H54 (cell line): ENCODE results near the gene PIK3R1.
A peak's percentile ranks its signal among the peaks of the same experiment; 100 is the strongest.

Source experiments
- DNase-seq: peaks from one replicate; pipeline ENCODE4 v3.0.0; 2011; ENCODE audit warnings: low spot score, mixed read lengths; ENCODE audit not compliant: insufficient read length
- FAIRE-seq: peaks from 3 replicates; lab custom pipeline; 2011; peaks lifted over from hg19 to GRCh38; lab: Jason Lieb, UNC
- POLR2A ChIP-seq: IDR thresholded peaks from 2 replicates; pipeline ENCODE4 v1.6.1; 2011; ENCODE audit warnings: low read depth, mild to moderate bottlenecking, low read length

PIK3R1 gene

DNA sequence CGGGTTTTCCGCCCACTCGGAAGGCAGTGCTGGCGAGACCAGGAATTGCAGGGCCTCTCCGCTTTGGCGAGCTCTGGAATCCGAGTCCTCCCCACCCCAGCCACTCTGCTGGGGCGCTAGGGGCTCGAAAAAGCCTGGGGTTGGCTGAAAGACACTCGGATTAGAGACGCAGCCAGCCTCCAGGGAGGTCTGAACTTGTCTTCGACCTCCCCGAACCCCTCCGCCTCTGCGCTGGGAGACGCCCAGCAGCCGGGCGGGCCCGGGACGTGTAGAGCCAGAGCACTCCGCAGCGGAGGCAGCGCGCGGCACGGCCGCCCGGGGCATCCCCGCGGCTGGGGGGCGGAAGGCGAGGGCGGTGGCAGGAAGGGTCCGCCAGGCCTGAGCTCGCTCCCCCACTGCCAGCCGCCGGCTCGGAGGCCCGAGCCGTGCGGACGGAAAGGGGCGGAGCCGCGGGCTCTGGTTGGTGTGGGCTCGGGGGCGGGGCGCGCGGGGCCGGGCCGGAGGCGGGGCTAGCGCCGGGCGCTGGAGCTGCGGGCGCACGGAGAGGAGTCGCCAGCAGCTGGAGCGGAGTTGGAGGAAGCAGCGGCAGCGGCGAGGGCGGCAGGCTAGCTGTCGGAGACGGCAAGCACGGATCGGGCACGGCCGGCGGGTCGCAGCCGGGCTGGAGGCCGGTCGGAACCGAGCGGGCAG is at the start of gene PIK3R1:
PIK3R1 (plus strand) TSS at position 549 of the 690 bp plus-strand sequence. CDS start 10,920 bp downstream, outside the sequence.
- FAIRE-seq (no peak), DNase-seq (peak; percentile 86)
- peak; percentile 95 for TF ChIP-seq POLR2A

DNA sequence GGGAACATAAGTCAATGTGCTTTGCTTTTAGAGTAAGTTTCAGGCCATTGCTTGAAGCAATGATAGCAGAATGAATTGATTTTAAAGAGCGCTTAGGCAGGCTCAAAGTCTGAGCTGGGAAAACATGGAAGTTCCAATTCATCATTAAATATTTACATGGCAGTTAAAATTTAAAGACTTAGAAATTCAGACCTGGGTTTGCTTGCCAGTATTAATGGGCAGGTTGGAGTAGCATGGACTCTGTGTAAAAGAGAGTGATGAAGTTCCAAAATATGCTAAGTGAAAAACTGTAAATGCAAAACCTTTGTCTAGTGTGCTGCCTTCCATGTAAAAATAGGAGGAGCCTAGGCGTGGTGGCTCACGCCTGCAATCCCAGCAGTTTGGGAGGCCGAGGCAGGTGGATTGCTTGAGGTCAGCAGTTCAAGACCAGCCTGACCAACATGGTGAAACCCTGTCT is 48.3 kb upstream of the PIK3R1 start:
- DNase-seq: no peak
- no peak for FAIRE-seq
- no peak for TF ChIP-seq POLR2A

DNA sequence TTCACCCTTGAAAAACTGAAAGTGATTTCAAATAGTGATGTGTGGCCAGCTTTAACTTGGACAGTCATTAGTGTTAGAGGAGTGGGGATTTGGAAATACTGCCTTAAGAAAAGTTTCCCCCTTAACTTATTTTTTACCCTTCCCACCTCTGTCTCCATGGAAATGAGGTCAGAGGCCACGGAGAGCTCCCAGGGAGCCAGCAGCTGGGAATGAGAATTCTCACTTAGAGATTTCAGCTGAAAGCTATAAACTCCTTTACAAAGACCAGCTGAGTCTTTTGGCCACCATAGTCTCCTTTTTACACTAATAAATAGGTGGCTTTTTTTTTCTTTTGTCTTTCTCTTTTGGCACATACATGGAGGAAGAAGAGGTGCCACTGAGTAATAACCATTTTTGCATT is 45.7 kb upstream of the PIK3R1 start:
- no peak for FAIRE-seq
- no peak for DNase-seq
- no peak for TF ChIP-seq POLR2A

DNA sequence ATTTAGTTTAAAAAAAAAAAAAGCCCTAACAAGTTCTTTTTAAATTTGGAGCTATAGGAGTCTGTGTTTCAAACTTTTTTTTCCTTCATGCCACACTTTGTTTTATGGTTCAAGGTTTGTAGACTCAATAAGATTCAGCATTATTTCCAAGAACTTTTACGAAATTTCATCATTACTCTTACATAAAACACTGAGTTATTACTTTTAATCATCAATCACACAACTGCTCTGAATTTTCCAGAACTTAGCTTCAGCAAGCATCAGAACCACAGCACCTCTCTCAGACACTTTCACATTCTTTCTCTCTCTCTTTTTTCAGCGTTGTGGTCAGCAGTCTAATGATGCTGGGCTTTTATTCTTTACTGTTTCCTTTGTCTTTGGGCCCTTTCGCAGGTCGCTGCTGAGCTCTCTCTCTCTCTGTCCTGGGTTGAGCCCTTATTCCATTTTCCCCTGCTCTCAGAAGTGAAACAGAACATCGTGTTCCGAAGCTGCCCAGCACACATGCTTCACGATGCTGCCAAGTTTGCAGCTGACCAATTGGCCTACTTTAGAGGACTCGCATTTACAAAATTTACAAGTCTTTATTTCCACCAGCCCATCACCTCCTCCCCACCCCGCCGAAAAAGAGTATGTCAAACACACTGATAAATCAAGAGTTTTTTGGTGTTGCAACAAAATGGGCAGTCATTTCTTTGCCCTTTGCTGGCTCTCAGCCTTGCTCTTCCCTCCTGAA is 44.6 kb upstream of the PIK3R1 start:
- no peak for TF ChIP-seq POLR2A
- no peak for FAIRE-seq

DNA sequence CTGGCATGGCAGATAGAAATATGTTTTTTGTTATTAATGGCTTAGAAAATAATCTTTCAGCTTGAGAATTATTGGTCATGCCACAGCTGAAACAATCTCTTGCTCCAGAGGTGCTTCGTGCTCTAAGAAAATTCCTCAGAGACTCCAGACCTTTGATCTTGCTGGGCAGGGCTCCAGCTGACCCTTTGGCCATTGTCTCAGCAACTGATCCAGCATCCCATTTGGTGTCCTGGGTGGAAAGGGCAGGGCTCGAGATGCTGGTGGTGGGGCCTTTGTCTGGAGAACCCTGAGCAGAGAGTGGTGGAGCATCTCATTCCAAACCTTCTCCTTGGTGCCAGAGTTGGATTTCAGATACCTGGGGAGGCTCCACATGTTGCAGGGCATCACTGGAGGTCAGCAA is 43.2 kb upstream of the PIK3R1 start:
- TF ChIP-seq POLR2A: no peak
- DNase-seq: no peak
- FAIRE-seq: no peak

More for the DNA sequence above, 44.6 kb upstream of the PIK3R1 start:
- no peak for DNase-seq

DNA sequence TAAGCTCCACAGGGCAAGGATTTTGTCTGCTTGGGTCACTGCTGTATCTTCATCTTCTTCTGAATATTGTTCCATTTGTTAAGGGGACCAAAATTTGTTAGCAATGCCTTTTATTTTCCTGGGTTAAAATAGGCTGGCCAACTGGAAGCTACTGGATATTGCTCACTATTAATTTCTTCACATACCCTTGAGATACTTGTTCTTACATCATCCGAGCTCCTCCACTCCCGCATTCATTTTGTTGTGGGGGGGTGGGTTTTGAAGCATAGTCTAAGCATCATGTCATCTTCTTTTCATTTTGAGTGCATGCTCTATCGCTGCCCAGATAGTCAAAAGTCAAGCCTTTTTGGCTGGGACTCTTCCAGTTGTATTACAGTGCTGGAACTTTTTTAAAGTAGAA is 42.5 kb upstream of the PIK3R1 start:
- no peak for DNase-seq
- no peak for TF ChIP-seq POLR2A
- no peak for FAIRE-seq

DNA sequence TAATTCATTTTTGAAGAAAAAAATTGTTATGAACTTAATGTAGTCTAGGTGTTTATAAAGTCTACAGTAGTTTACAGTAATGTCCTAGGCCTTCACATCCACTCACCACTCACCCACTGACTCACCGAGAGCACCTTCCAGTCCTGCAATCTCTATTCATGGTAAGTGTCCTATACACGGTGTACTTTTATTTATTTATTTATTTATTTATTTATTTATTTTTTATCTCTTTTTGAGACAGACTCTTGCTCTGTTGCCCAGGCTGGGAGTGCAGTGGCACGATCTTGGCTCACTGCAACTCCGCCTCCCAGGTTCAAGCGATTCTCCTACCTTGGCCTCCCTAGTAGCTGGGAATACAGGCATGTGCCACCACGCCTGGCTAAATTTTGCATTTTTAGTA is 39.3 kb upstream of the PIK3R1 start:
- no peak for TF ChIP-seq POLR2A
- DNase-seq: no peak
- no peak for FAIRE-seq

DNA sequence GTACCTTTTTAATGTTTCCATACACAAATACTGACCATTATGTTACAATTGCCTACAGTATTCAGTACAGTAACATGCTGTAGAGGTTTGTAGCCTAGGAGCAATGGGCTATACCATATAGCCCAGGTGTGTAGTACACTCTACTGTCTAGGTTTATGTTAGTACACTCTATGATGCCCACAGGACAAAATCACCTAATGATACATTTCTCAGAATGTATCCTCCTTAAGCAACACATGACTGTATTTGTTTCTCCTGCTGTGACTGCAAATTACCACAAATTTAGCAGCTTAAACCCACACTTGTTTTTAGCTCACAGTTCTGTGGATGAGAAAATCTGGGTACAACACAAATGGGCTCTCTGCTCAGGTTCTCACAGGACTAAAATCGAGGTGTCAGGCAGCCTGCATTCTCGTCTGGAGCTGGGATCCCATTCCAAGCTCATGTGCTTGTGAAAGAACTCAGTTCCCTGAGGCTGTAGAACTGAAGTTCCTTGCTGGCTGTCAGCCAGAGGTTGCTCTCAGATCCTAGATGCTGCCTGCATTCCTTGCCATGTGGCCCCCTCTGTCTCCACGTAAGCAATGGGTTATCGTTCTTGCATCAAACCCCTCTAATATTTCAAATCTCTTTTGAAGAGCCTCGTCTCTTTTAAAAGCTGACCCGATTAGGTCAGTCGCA is 38.6 kb upstream of the PIK3R1 start:
- no peak for FAIRE-seq
- DNase-seq: no peak
- no peak for TF ChIP-seq POLR2A

DNA sequence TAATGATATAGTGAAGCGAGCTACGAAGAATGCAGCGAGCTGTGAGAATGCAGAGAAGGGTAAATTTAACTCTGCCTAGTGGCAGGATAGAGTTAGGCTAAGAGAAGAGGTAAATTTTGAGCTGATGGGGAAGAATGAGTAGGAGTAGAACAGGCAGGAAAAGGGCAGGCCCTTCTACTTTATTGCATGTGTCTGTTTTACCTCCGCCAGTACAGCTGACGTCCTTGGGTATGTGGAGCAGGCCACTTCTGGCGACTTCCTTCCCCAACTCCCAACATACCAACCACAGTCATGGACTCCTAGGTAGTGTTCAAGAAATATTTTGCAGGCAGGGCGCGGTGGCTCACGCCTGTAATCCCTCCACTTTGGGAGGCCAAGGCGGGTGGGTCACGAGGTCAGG is 37.9 kb upstream of the PIK3R1 start:
- DNase-seq (no peak), FAIRE-seq (no peak)
- TF ChIP-seq POLR2A: no peak

DNA sequence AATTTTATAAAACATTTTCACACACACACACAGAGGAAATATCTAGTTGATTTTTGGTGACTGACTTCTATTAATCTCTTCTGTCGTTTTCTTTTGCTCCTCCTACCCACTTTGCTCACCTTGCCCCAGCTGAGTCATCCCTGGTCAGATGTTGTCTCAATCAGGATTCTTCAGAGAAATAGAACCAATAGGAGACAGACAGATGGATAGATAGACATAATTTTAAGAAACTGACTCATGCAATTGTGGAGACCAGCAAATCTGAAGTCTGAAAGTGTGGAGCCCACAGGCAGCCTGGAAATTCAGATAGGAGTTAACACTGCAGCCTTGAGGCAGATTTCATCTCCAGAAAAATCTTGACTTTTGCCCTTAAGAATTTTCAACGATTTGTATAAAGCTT is 37.0 kb upstream of the PIK3R1 start:
- DNase-seq: no peak
- FAIRE-seq: no peak
- no peak for TF ChIP-seq POLR2A

DNA sequence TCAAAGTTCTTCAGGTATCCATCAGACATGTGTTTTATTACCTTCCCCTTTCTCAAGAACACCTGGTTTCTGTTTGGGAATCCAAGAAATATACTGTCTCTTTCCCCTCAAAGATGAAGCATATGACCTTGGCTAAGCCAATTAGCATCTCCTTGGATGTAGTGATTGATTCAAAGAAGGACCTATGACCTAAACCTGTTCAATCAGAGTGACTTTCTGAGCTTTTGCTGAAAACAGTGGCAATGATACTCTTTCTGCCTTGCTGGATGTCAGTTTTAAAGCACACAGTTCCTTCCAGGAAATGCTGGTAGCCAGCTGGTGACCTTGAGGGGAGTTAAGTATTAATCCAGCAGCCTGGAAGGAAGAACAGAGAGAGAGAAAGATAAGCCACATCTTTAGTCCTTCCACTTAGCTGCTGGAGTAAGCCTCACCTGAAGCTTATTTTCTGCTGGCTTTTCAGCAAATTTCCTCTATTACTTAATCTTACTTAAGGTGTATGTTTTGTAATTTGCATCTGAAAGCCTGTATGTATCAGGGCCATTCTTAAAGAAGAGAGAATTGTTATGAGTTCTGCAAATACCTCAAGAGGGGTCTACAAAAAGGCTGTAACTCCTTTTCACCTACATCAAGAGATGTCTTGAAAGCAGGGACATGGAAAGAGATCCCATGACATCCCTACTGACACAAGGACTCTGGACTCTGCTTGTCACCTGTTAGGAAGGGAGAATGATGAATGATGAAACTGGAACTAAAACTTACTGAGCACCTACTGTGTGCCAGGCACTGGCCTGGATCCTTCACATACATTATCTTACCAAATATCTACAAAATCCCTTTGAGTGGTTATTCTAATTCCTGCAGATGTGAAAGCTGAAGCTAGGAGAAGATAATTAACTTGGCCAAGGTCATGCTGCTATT is 35.2 kb upstream of the PIK3R1 start:
- TF ChIP-seq POLR2A: no peak
- FAIRE-seq (no peak), DNase-seq (no peak)

DNA sequence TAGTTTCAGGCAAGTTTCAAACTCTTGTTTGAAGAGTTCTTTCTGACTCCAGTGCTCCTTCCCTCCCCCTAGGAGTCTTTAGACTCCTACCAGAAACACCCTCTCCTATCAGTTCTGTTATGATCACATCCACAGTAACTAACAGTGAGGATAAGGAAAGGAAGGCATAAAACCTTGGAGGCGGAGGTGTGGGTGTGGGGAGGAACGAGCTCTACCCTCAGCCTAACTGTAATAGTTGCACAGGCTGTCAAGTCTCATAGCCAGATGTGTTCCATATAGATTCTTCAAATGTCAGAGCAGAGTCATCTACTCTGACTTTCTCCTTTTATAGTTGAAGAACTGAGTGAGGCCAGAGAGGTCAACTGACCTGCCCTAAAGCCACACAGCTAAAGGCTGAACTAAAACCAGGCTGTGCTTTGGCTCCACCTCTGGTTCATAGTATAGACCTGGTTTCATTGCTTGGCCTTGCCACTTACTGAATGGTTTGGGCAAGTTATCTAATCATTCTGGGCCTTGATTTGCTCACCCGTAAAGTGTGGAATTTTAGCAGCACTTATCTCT is 34.4 kb upstream of the PIK3R1 start:
- no peak for TF ChIP-seq POLR2A
- no peak for DNase-seq
- FAIRE-seq: no peak

DNA sequence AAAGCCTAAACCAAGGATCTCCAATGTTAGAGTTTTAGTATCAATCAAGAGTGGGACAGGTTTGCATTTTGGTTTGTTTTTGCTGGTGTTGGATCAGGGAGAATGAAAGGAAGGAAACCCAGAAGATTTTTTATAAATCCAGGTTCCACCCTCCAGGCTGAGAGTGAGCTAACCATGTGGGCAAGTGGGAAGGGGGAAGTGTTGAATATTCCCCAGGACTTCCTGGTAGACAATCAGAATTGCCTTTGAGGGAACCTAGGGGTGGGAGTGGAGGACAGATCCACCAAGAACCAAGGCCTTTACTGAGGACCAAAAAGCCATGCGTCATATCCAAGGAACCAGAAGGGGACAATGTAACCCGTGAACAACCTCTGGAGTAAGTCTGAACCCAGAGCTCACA is 33.5 kb upstream of the PIK3R1 start:
- DNase-seq: no peak

DNA sequence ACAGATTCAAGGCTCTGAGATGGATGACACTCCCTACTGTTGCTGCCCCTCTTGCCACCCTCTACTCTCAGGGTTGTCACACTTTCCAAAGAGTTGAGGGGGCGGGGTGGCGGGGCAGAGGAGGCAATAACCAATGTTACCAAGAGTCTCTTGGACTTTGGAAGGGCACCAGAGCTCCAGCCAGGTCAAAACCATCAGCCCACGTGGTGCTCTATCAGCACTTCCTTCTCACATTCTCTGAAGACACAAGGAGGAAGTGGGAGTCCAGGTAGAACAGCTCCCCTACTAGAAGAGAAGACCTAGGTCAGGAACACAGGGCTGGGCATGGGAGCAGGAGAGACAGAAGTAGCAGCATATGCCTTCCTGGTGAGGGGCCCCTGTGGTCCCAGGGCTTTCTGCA is 33.0 kb upstream of the PIK3R1 start:
- no peak for DNase-seq
- no peak for TF ChIP-seq POLR2A
- FAIRE-seq: no peak

More for the DNA sequence above, 33.5 kb upstream of the PIK3R1 start:
- TF ChIP-seq POLR2A: no peak
- FAIRE-seq: no peak
